GM23248 (cell line): ENCODE measurements around the gene SAP30BP. TPM values are rescaled to one million over a fixed set of nuclear protein-coding genes. Genes with fewer than 3 reads are reported as not detected.

Source experiments
- DNase-seq: peaks from one replicate; pipeline ENCODE4 v3.0.0-alpha.2; 2015
- H2AFZ ChIP-seq: fragments of 200-600 bp; sonication (generic); 2 replicates; pipeline ENCODE4 v1.6.1; 2016; ENCODE audit warnings: antibody characterized with exemption
- H3F3A ChIP-seq: fragments of 200-600 bp; sonication (generic); 2 replicates; pipeline ENCODE4 v1.6.1; 2016; ENCODE audit warnings: mild to moderate bottlenecking, antibody characterized with exemption, mixed run types; ENCODE audit not compliant: insufficient read depth
- H3K27ac ChIP-seq: fragments of 200-600 bp; sonication (generic); 2 replicates; pipeline ENCODE4 v1.5.1; 2016; ENCODE audit warnings: mild to moderate bottlenecking
- H3K27me3 ChIP-seq: fragments of 200-600 bp; sonication (generic); replicated peaks from 2 replicates; pipeline ENCODE4 v1.6.1; 2016; ENCODE audit warnings: mild to moderate bottlenecking; ENCODE audit not compliant: insufficient read depth
- H3K36me3 ChIP-seq: fragments of 200-600 bp; sonication (generic); 2 replicates; pipeline ENCODE4 v1.6.1; 2016; ENCODE audit warnings: low read depth, mild to moderate bottlenecking
- H3K4me1 ChIP-seq: fragments of 200-600 bp; sonication (generic); 2 replicates; pipeline ENCODE4 v1.6.1; 2016; ENCODE audit warnings: mild to moderate bottlenecking; ENCODE audit not compliant: insufficient read depth
- H3K4me2 ChIP-seq: fragments of 200-600 bp; sonication (generic); one replicate; pipeline ENCODE4 v1.6.1; 2016; ENCODE audit warnings: mild to moderate bottlenecking; ENCODE audit not compliant: unreplicated experiment
- H3K4me3 ChIP-seq: fragments of 200-600 bp; sonication (generic); 2 replicates; pipeline ENCODE4 v1.5.1; 2016; ENCODE audit warnings: mild to moderate bottlenecking
- H3K79me2 ChIP-seq: fragments of 200-600 bp; sonication (generic); 2 replicates; pipeline ENCODE4 v1.6.1; 2016; ENCODE audit warnings: mild to moderate bottlenecking; ENCODE audit not compliant: insufficient read depth
- H3K9ac ChIP-seq: fragments of 200-600 bp; sonication (generic); 2 replicates; pipeline ENCODE4 v1.6.1; 2016; ENCODE audit warnings: mild to moderate bottlenecking
- H3K9me2 ChIP-seq: fragments of 200-600 bp; sonication (generic); 2 replicates; pipeline ENCODE4 v1.6.1; 2016; ENCODE audit warnings: mixed run types, mild to moderate bottlenecking, moderate library complexity; ENCODE audit not compliant: insufficient read depth
- H3K9me3 ChIP-seq: fragments of 200-600 bp; sonication (generic); one replicate; pipeline ENCODE4 v1.6.1; 2017; ENCODE audit warnings: low read depth
- H4K20me1 ChIP-seq: fragments of 200-600 bp; sonication (generic); 2 replicates; pipeline ENCODE4 v1.6.0; 2016; ENCODE audit not compliant: insufficient read depth
- EZH2 ChIP-seq: fragments of 200-600 bp; sonication (generic); IDR thresholded peaks from 2 replicates; pipeline ENCODE4 v1.6.1; 2018; ENCODE audit warnings: antibody characterized with exemption, mild to moderate bottlenecking; ENCODE audit not compliant: insufficient read depth, poor library complexity, severe bottlenecking
- EZH2phosphoT487 ChIP-seq: fragments of 200-600 bp; sonication (generic); IDR thresholded peaks from 2 replicates; pipeline ENCODE4 v1.6.1; 2018; ENCODE audit warnings: antibody characterized with exemption, moderate library complexity, mild to moderate bottlenecking, low read depth; ENCODE audit not compliant: insufficient read depth
- WGBS, 2 experiments: methylation state at CpG; one replicate each; pipeline ENCODE4 v1.1.6; 2015 to 2017; ENCODE audit warnings: low lambda C conversion rate in 2 of 2, low coverage in 1 of 2; ENCODE audit errors: missing lambda C conversion rate in 2 of 2; 5-methylcytosine and 5-hydroxymethylcytosine counted together
- in situ Hi-C: fragments of 300-500 bp; cut with MboI; formaldehyde crosslinking; loops from 2 replicates; pipeline ENCODE4 v1.15.0; 2020
- polyA plus RNA-seq: library from polyadenylated mRNA; unstranded; fragments of >200 nt; fragmentation: Nextera tagmentation; extraction: Ambion mirVana; gene quantifications from 2 replicates; pipeline ENCODE4 v1.2.1, GENCODE V29; 2016
- total RNA-seq: library from RNA; depleted of rRNA; stranded (reverse); fragments of >200 nt; shearing (Covaris generic); gene quantifications from 2 replicates; pipeline ENCODE4 v1.2.3, GENCODE V29; 2014

Gene SAP30BP
- total and polyA plus RNA-seq, 2 experiments from 2014 or later: 60.8 to 93.1 TPM

- Histone ChIP-seq H3K4me1 (no peaks in the 10 kb centered on the region), H3F3A (no peaks in the 10 kb centered on the region), H3K4me3 (no peak overlapping the region), H2AFZ (no peak overlapping the region), H3K27ac (no peak overlapping the region), H3K79me2 (no peaks in the 10 kb centered on the region), H3K27me3 (no peaks in the 10 kb centered on the region), H4K20me1 (no peaks in the 10 kb centered on the region), H3K4me2 (no peak overlapping the region), H3K9me2 (no peaks in the 10 kb centered on the region), H3K9ac (no peak overlapping the region), H3K9me3 (no peaks in the 10 kb centered on the region), H3K36me3 (no peaks in the 10 kb centered on the region)
- in situ Hi-C loops: no loop called here
- 84 to 90% methylated on average over 7 of the region's 7 CpGs for WGBS, 2 experiments
- no peak for DNase-seq
- no peak for TF ChIP-seq EZH2phosphoT487
- TF ChIP-seq EZH2: no peak
These were observed 21.6 kb upstream of the SAP30BP start for GRCh38 chr17:75645501-75645888.

- H3K79me2 ChIP-seq: no peaks in the 10 kb centered on the region
- 79 to 80% methylated on average over 17 of the region's 17 CpGs for WGBS, 2 experiments
- no peaks in the 10 kb centered on the region for H3K9me2 ChIP-seq
- no peaks in the 10 kb centered on the region for H3K9me3 ChIP-seq
- no peaks in the 10 kb centered on the region for H3F3A ChIP-seq
- H3K9ac ChIP-seq: no peak overlapping the region
- TF ChIP-seq EZH2phosphoT487 (no peak), EZH2 (no peak)
- H3K27me3 ChIP-seq: no peaks in the 10 kb centered on the region
- no peaks in the 10 kb centered on the region for H4K20me1 ChIP-seq
- DNase-seq: no peak
- H3K4me3 ChIP-seq: no peak overlapping the region
- no peak overlapping the region for H3K27ac ChIP-seq
- in situ Hi-C loops: no loop called here
- H3K4me2 ChIP-seq: no peak overlapping the region
- H3K4me1 ChIP-seq: no peaks in the 10 kb centered on the region
- no peak overlapping the region for H2AFZ ChIP-seq
- H3K36me3 ChIP-seq: no peaks in the 10 kb centered on the region
These were observed 21.1 kb upstream of the SAP30BP start for GRCh38 chr17:75645889-75646637.

- TF ChIP-seq EZH2: no peak
- no peaks in the 10 kb centered on the region for H3K9me3 ChIP-seq
- no peak overlapping the region for H3K4me2 ChIP-seq
- H2AFZ ChIP-seq: no peak overlapping the region
- no peak overlapping the region for H3K4me3 ChIP-seq
- H3F3A ChIP-seq: no peaks in the 10 kb centered on the region
- H4K20me1 ChIP-seq: no peaks in the 10 kb centered on the region
- no peak overlapping the region for H3K27ac ChIP-seq
- H3K9me2 ChIP-seq: no peaks in the 10 kb centered on the region
- peaks cover 1% of the 10 kb centered on the region; the same call in 1 of the 2 replicates for H3K36me3 ChIP-seq
- DNase-seq: no peak
- H3K4me1 ChIP-seq: no peaks in the 10 kb centered on the region
- 86 to 90% methylated on average over 6 of the region's 6 CpGs for WGBS, 2 experiments
- H3K79me2 ChIP-seq: no peaks in the 10 kb centered on the region
- no peaks in the 10 kb centered on the region for H3K27me3 ChIP-seq
- in situ Hi-C loops: no loop called here
- H3K9ac ChIP-seq: no peak overlapping the region
These were observed 20.5 kb upstream of the SAP30BP start for GRCh38 chr17:75646638-75646992.

GRCh38 chr17:75647061-75647460 lies 20.1 kb upstream of the SAP30BP start:
- H3K4me2 ChIP-seq: no peak overlapping the region
- no peaks in the 10 kb centered on the region for H4K20me1 ChIP-seq
- no peak overlapping the region for H3K4me3 ChIP-seq
- no peak overlapping the region for H3K27ac ChIP-seq
- no peak overlapping the region for H2AFZ ChIP-seq
- no peaks in the 10 kb centered on the region for H3K27me3 ChIP-seq
- 89 to 93% methylated on average over 7 of the region's 7 CpGs for WGBS, 2 experiments
- H3K9me2 ChIP-seq: no peaks in the 10 kb centered on the region
- no peaks in the 10 kb centered on the region for H3K9me3 ChIP-seq
- no peaks in the 10 kb centered on the region for H3K4me1 ChIP-seq
- in situ Hi-C loops: no loop called here
- no peaks in the 10 kb centered on the region for H3F3A ChIP-seq
- peaks cover 4% of the 10 kb centered on the region; the same call in 1 of the 2 replicates for H3K36me3 ChIP-seq
- TF ChIP-seq EZH2 (no peak), EZH2phosphoT487 (no peak)
- H3K9ac ChIP-seq: no peak overlapping the region
- DNase-seq: no peak
- no peaks in the 10 kb centered on the region for H3K79me2 ChIP-seq
